GM19023 (cell line): ENCODE measurements around the gene MAP3K7.

Source experiments
- ATAC-seq: cut with Tn5 transposase; IDR thresholded peaks from one replicate; pipeline ENCODE4 v1.9.1; 2021; ENCODE audit warnings: mild to moderate bottlenecking, moderate library complexity; ENCODE audit not compliant: unreplicated experiment

The MAP3K7 gene

GRCh38 chr6:90533615-90534336, 53.1 kb downstream of the MAP3K7 start:
- no peak for ATAC-seq

GRCh38 chr6:90530882-90531281, 56.0 kb downstream of the MAP3K7 start:
- no peak for ATAC-seq

GRCh38 chr6:90525421-90525820, 61.5 kb downstream of the MAP3K7 start:
- ATAC-seq: no peak

- ATAC-seq: no peak
Measured at GRCh38 chr6:90523779-90524310, 63.0 kb downstream of the MAP3K7 start.

- no peak for ATAC-seq
Measured at GRCh38 chr6:90521955-90522354, 64.9 kb downstream of the MAP3K7 start.

GRCh38 chr6:90516074-90516660, 70.7 kb downstream of the MAP3K7 start:
- no peak for ATAC-seq

GRCh38 chr6:90514496-90514895, 72.4 kb downstream of the MAP3K7 start:
- ATAC-seq: no peak

GRCh38 chr6:90508753-90509152, 78.1 kb downstream of the MAP3K7 start:
- ATAC-seq: no peak

GRCh38 chr6:90502866-90503407, 83.9 kb downstream of the MAP3K7 start:
- peak; percentile 86 for ATAC-seq

GRCh38 chr6:90502381-90502780, 84.5 kb downstream of the MAP3K7 start:
- ATAC-seq: no peak

- ATAC-seq: no peak
Measured at GRCh38 chr6:90500458-90500857, 86.4 kb downstream of the MAP3K7 start.

GRCh38 chr6:90497411-90497810, 89.5 kb downstream of the MAP3K7 start:
- ATAC-seq: no peak

- ATAC-seq: no peak
Measured at GRCh38 chr6:90496258-90497016, 90.4 kb downstream of the MAP3K7 start.

GRCh38 chr6:90495216-90495817, 91.6 kb downstream of the MAP3K7 start:
- no peak for ATAC-seq

- no peak for ATAC-seq
Measured at GRCh38 chr6:90494067-90494780, 92.6 kb downstream of the MAP3K7 start.

GRCh38 chr6:90493332-90493731, 93.5 kb downstream of the MAP3K7 start:
- ATAC-seq: no peak

- ATAC-seq: no peak
Measured at GRCh38 chr6:90492798-90493197, 94.1 kb downstream of the MAP3K7 start.

GRCh38 chr6:90492369-90492768, 94.5 kb downstream of the MAP3K7 start:
- no peak for ATAC-seq

GRCh38 chr6:90490030-90490716, 96.7 kb downstream of the MAP3K7 start:
- ATAC-seq: no peak

- ATAC-seq: no peak
Measured at GRCh38 chr6:90488816-90489215, 98.1 kb downstream of the MAP3K7 start.
